H1 (cell line): ENCODE results near the gene HHAT. TPM values are rescaled to one million over a fixed set of nuclear protein-coding genes. Genes with fewer than 3 reads are reported as not detected.

Experiments used
- BACH1 ChIP-seq: IDR thresholded peaks from 2 replicates; pipeline ENCODE4 v1.6.1; 2012; ENCODE audit warnings: low read length, improper control_type of control experiment
- CHD2 ChIP-seq: IDR thresholded peaks from 2 replicates; pipeline ENCODE4 v1.6.1; 2012; ENCODE audit warnings: low read length, improper control_type of control experiment
- JUN ChIP-seq: IDR thresholded peaks from 2 replicates; pipeline ENCODE4 v1.6.1; 2011; ENCODE audit warnings: low read depth, mild to moderate bottlenecking, improper control_type of control experiment, low read length
- POLR2A ChIP-seq, 2 experiments: IDR thresholded peaks; 1 replicate in 1 of 2; 2 replicates in 1 of 2; pipeline ENCODE4 v1.6.1; 2011; ENCODE audit warnings: low read depth in 2 of 2, low read length in 2 of 2, mild to moderate bottlenecking in 2 of 2; ENCODE audit errors: control extremely low read depth in 1 of 2
- RAD21 ChIP-seq, 2 experiments: IDR thresholded peaks in 1 of 2; conservative IDR thresholded peaks in 1 of 2; 2 replicates each; pipeline ENCODE4 v1.6.1; 2011; ENCODE audit warnings: low read depth in 2 of 2, low read length in 2 of 2, improper control_type of control experiment in 1 of 2, inconsistent platforms in 1 of 2, mild to moderate bottlenecking in 1 of 2, moderate library complexity in 1 of 2
- TBP ChIP-seq: IDR thresholded peaks from 2 replicates; pipeline ENCODE4 v1.6.1; 2011; ENCODE audit warnings: low read depth, low read length, improper control_type of control experiment
- TCF12 ChIP-seq: IDR thresholded peaks from 2 replicates; pipeline ENCODE4 v1.6.1; 2011; ENCODE audit warnings: low read depth, mild to moderate bottlenecking, low read length
- polyA plus RNA-seq, 7 experiments: library from polyadenylated mRNA; depleted of rRNA in 3 of 7; stranded (reverse) in 5 of 7; unstranded in 2 of 7; fragments of >200 nt in 5 of 7; fragments of 200-250 nt in 2 of 7; gene quantifications; 1 replicate in 5 of 7; 2 replicates in 1 of 7; 4 replicates in 1 of 7; pipeline versions ENCODE4 v1.2.1 to v1.2.3, GENCODE V29; 2011 to 2013; ENCODE audit warnings: missing spikeins in 2 of 7, mixed read lengths in 2 of 7
- total RNA-seq: library from RNA; stranded (reverse); fragmentation: NEBNext Ultra II Directional; extraction: Animal tissue kit (Norgen Biotek cat#: 25700); gene quantifications from 2 replicates; pipeline ENCODE4 v1.2.1, GENCODE V29; 2021

The HHAT gene
- total and polyA plus RNA-seq, 2 of the 8 experiments (the other 6 are each of a cell fraction or from before 2014, with no cell fraction given), result 0.15 to 0.51 TPM

DNA sequence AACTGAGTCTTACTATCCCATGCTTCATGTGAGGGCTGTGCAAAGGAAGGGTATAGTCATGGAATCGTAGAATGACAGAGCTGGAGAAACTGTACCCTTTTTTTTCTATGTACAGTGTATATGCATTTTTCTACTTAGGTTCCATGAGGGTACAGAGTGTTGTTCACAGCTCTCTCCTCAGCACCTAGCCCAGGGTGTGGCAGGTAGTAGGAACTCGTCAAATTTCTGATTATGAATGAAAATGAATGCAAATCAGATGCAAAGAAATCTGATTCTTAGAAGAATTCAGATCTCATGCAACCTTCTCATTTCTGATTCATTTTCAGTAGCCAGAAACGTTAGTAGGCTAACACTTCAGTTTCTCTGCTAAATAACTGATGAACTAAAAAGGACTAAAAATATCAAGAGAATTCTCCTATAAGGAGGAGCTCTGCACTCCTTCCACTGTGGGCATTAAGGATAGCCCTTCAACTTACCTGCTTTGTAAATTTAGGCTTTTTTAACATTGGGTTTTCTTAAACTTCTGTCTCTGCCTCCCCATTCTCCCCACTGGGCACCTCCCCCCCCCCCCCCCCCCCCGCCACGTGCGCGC, 18.0 kb upstream of the HHAT start (continued):
- TF ChIP-seq POLR2A (IDR thresholded peaks at IDR 0.05; ENCODE audit: control extremely low read depth in 1 of 2, low read depth in 2 of 2, low read length in 2 of 2), result no peak
- no peak for TF ChIP-seq BACH1
- no peak for TF ChIP-seq RAD21 (IDR thresholded peaks at IDR 0.05 in 1 of 2, conservative IDR thresholded peaks at IDR 0.05 in 1 of 2; ENCODE audit: low read depth in 2 of 2, low read length in 2 of 2)
- TF ChIP-seq TBP, result no peak
- TF ChIP-seq TCF12, result no peak
- no peak for TF ChIP-seq CHD2
- TF ChIP-seq JUN, result no peak
